HG03045 (cell line): ENCODE data around the gene SELP.
"Not testable (repeated sequence)": the region's sequence is repeated elsewhere in the genome, so short reads cannot be mapped to it uniquely, and the experiment has no call there.

Source experiments
- ATAC-seq: cut with Tn5 transposase; IDR thresholded peaks from one replicate; pipeline ENCODE4 v1.9.1; 2021; ENCODE audit warnings: mild to moderate bottlenecking, moderate library complexity; ENCODE audit not compliant: unreplicated experiment

SELP gene

GRCh38 chr1:169630006-169630405 lies at the start of gene SELP:
Gene SELP, minus strand, starts transcription at chr1:169630124. Its CDS starts 50 bp downstream, at chr1:169630074.
- ATAC-seq: no peak

- ATAC-seq: no peak
Measured at GRCh38 chr1:169679692-169680091, 49.8 kb upstream of the SELP start.

- no peak for ATAC-seq
Measured at GRCh38 chr1:169676001-169676400, 46.1 kb upstream of the SELP start.

GRCh38 chr1:169670836-169671235 lies 40.9 kb upstream of the SELP start:
- no peak for ATAC-seq

- ATAC-seq: not testable (repeated sequence)
Measured at GRCh38 chr1:169670244-169670643, 40.3 kb upstream of the SELP start.

- not testable (repeated sequence) for ATAC-seq
Measured at GRCh38 chr1:169667699-169668596, 38.0 kb upstream of the SELP start.

- not testable (repeated sequence) for ATAC-seq
Measured at GRCh38 chr1:169667227-169667639, 37.3 kb upstream of the SELP start.

GRCh38 chr1:169662680-169663079 lies 32.8 kb upstream of the SELP start:
- ATAC-seq: not testable (repeated sequence)

- ATAC-seq: not testable (repeated sequence)
Measured at GRCh38 chr1:169661066-169661465, 31.1 kb upstream of the SELP start.

GRCh38 chr1:169658777-169659176 lies 28.9 kb upstream of the SELP start:
- ATAC-seq: not testable (repeated sequence)

- no peak for ATAC-seq
Measured at GRCh38 chr1:169653873-169654272, 23.9 kb upstream of the SELP start.

- no peak for ATAC-seq
Measured at GRCh38 chr1:169651035-169651434, 21.1 kb upstream of the SELP start.

- no peak for ATAC-seq
Measured at GRCh38 chr1:169650551-169650950, 20.6 kb upstream of the SELP start.

GRCh38 chr1:169648709-169649108 lies 18.8 kb upstream of the SELP start:
- ATAC-seq: no peak

GRCh38 chr1:169648187-169648586 lies 18.3 kb upstream of the SELP start:
- no peak for ATAC-seq

GRCh38 chr1:169647512-169647911 lies 17.6 kb upstream of the SELP start:
- no peak for ATAC-seq

GRCh38 chr1:169644297-169644696 lies 14.4 kb upstream of the SELP start:
- ATAC-seq: no peak

- ATAC-seq: no peak
Measured at GRCh38 chr1:169634877-169635276, 5.0 kb upstream of the SELP start.

GRCh38 chr1:169634145-169634544 lies 4.2 kb upstream of the SELP start:
- no peak for ATAC-seq

GRCh38 chr1:169631249-169631648 lies 1.3 kb upstream of the SELP start:
- ATAC-seq: no peak

GRCh38 chr1:169624912-169625311 lies 5.0 kb downstream of the SELP start:
- no peak for ATAC-seq

- no peak for ATAC-seq
Measured at GRCh38 chr1:169624122-169624521, 5.8 kb downstream of the SELP start.
